HG03342 (cell line): ENCODE results near the gene LRP2.
"Not testable (repeated sequence)": the region's sequence is repeated elsewhere in the genome, so short reads cannot be mapped to it uniquely, and the experiment has no call there.

Source experiments
- ATAC-seq: cut with Tn5 transposase; IDR thresholded peaks from one replicate; pipeline ENCODE4 v1.9.1; 2021; ENCODE audit warnings: mild to moderate bottlenecking, moderate library complexity; ENCODE audit not compliant: unreplicated experiment

The LRP2 gene

GRCh38 chr2:169301596-169302335, 60.6 kb downstream of the LRP2 start:
- no peak for ATAC-seq

- no peak for ATAC-seq
Observed at GRCh38 chr2:169300636-169301530, 61.5 kb downstream of the LRP2 start.

- ATAC-seq, result no peak
Observed at GRCh38 chr2:169298007-169298406, 64.3 kb downstream of the LRP2 start.

GRCh38 chr2:169294001-169294675, 68.2 kb downstream of the LRP2 start:
- ATAC-seq, result no peak

DNA sequence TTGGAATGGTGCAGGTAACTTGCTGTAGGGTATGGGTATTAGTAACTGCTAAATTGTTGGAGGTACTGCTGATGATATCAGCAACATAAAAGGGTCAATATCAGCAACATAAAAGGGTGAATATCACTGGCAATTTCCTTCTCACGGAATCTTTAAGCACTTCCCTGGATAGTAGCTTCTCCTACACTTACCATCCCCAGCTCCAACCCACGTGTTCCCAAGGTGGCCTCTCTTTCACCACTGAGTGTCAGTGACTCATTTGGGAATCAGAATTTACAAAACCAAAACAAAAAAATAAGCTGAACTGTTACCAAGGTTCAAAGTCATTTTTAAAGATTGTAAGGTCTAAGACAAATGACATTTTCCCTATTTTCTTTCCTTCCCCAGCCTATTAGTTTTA, 70.8 kb downstream of the LRP2 start:
- no peak for ATAC-seq

GRCh38 chr2:169290433-169290832, 71.9 kb downstream of the LRP2 start:
- no peak for ATAC-seq

- no peak for ATAC-seq
Observed at GRCh38 chr2:169287666-169288065, 74.7 kb downstream of the LRP2 start.

GRCh38 chr2:169286624-169287231, 75.6 kb downstream of the LRP2 start:
- ATAC-seq, result no peak

DNA sequence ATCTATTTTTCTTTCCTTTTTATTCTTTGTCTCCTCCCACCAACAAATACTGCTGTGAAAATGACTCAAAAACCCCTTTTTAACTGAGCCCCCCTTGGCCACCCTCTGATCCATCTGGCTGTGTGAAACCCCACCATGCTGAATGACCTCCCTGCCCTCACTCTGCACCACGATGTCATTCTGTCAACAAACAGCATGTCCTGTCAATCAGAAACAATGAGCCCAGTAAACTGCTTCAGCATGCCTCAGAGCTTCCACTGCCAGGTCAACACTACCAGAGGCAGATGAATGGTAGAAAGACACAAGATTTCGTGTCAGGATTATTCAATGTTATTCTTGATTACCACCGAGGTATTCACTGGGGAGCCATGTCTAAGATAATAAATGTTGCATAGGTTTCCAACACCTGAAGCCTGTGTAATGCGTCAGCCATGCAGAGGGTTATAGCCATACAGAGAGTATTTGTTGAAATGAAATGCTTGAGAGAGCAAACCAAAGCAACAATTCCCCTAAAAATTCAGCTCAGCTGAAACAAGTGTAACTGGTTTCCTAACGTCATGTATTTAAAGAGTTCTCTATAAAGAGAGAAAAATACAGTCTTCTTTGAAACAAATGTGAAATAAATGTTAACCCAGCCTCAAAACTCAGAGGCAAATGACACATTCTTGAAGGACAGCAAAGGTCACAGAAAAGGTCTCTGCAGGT, 76.7 kb downstream of the LRP2 start:
- ATAC-seq, result no peak

DNA sequence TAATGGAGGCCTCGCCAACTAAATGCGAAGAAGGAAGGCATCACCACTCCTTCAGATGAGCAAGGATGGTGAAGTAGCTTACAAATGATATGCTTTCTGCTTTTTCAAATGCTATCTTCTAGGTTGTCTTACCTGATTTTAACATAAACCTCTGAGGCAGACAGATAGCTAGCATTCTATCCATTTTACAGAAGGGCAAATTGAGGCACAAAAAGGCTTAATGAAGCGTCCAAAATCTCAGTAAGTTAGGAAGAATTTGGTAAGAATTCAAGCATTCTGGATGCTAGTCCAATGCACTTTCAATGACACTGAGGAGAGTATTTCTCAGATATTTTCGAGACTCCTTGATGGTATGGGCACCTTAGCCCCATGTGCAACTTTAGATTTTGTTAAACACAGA, 81.8 kb downstream of the LRP2 start:
- ATAC-seq, result no peak

GRCh38 chr2:169275696-169276444, 86.5 kb downstream of the LRP2 start:
- no peak for ATAC-seq

DNA sequence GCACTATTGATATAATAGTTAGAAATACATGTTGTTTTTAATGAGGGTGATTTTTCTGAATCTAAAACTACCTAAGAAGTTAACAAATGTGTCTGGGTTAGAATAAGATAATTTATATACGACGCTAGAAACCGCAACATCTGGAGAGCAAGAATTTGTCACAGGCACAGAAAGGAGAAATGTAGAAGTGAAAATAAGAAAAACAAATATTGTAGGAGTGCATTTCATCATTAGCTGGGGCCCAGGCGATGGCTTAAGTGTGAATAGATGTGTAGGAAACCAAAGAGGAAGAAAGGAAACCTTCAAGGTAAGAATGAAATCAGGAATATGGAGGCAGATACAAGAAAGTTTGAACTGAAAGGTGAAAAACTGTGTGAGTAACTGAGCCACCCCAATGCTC, 90.3 kb downstream of the LRP2 start:
- ATAC-seq, result no peak

DNA sequence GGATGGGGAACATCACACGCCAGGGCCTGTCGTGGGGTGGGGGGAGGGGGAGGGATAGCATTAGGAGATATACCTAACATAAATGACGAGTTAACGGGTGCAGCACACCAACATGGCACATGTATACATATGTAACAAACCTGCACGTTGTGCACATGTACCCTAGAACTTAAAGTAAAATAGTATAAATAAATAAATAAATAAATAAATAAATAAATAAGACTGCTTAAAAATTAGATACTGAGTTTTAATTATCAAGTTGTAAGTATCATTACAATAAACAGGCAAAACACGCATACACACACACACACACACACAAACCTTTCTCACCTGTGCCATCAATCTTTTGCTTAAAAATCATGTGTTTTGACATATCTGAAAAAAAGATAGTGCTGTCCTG, 91.8 kb downstream of the LRP2 start:
- not testable (repeated sequence) for ATAC-seq

- ATAC-seq, result no peak
Observed at GRCh38 chr2:169265591-169265990, 96.7 kb downstream of the LRP2 start.

GRCh38 chr2:169260846-169261642, 101.3 kb downstream of the LRP2 start:
- ATAC-seq, result no peak

- no peak for ATAC-seq
Observed at GRCh38 chr2:169260246-169260645, 102.1 kb downstream of the LRP2 start.

DNA sequence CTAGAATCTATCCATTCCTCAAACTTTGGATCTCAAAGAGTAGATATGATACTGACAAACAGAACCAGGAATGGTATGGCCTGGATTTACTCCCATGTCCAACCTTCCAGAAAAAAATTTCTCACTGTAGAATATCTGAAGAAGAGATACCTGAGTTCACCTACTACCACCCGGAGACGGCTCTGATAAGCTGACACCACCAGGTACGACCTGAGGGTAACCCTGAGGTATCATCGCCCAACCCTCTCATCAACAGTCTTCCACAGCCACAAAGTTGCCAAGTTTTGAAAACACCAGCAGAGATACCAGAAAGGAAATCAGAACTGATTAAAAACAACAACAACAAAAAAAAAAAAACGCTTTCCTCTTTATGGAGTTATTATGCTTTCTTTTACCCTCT, 102.9 kb downstream of the LRP2 start:
- no peak for ATAC-seq

DNA sequence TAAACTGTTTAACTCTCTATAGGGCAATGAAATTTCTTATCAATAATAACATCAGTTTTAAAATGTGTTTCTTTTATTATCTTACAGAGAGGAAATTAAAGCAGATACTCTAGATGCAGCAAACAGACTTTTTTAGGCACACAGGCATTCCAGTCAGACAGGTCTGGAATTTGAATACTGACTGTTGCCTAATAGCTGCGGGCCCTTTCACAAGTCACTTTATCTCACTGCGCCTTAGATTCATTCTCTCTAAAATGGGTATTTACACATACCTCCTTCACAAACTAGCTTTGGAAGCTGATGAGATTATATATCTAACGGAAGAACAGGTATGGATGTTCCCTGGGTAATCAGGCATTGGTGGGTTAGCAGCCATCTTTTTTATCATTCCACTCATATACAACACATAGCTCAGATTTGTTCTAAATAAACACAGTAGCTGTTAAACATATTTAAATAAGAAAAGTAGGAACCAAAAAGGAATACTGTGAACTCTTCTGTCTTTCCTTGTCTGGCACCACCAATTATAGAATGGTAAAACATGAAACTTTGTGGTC, 104.2 kb downstream of the LRP2 start:
- ATAC-seq, result no peak

DNA sequence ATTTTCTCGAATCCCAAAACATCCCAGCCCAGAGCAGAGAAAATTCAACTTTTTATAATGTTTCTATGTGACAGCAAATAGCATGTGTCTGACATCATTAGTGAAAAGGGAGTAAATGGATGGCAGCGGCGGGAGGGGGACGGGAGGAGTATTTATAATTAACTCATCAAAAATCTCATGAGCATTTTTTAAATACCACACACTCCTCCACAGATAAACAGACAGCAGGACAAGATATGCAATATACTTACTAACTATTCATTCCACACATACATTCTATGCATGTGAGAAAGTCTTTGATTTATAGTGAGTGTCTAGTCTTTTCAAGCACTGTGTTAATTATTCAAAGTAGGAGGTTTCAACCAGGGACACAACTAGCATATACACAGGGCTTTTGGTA, 107.6 kb downstream of the LRP2 start:
- no peak for ATAC-seq
